GM12801 (cell line): ENCODE data around the gene SIGLEC15.

ENCODE experiments used
- CTCF ChIP-seq: IDR thresholded peaks from one replicate; pipeline ENCODE4 v1.5.1; 2011; ENCODE audit warnings: control low read depth; ENCODE audit not compliant: insufficient read length; ENCODE audit errors: extremely low read depth

The SIGLEC15 gene

GRCh38 chr18:45836242-45837205 is 11.0 kb downstream of the SIGLEC15 start:
- TF ChIP-seq CTCF: no peak

- no peak for TF ChIP-seq CTCF
Observed at GRCh38 chr18:45837283-45838070, 12.0 kb downstream of the SIGLEC15 start.

GRCh38 chr18:45838302-45839070 is 13.0 kb downstream of the SIGLEC15 start:
- no peak for TF ChIP-seq CTCF

- no peak for TF ChIP-seq CTCF
Observed at GRCh38 chr18:45839414-45840395, 14.2 kb downstream of the SIGLEC15 start.

GRCh38 chr18:45841060-45841764 is 15.7 kb downstream of the SIGLEC15 start:
- no peak for TF ChIP-seq CTCF

GRCh38 chr18:45841765-45842442 is 16.4 kb downstream of the SIGLEC15 start:
- TF ChIP-seq CTCF: no peak
